ENCODE results near the gene TNIK.
"Not testable (repeated sequence)": the region's sequence is repeated elsewhere in the genome, so short reads cannot be mapped to it uniquely, and the experiment has no call there.

Gene TNIK

DNA sequence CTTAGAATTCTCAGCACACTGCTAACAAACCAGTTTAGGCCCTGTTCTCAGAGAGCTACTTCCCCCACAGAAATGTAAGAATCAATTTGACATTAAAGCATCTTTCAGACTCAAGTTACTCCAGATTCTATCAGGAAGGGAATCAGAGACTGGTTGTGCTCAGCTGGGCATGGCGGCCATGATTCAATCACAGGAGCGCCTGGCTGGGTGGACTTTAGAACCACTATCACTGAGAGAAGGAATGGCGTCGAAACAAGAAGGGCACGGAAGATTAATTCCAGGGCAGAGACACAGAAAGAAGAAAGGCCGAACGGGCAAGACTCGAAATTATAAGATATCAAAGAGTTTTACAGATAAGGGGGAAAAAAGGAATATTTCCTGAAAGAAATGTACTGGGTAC lies 6.2 kb downstream of the TNIK start:
- no peak overlapping the region for H3K27ac ChIP-seq
- TF ChIP-seq, protein P1, sequence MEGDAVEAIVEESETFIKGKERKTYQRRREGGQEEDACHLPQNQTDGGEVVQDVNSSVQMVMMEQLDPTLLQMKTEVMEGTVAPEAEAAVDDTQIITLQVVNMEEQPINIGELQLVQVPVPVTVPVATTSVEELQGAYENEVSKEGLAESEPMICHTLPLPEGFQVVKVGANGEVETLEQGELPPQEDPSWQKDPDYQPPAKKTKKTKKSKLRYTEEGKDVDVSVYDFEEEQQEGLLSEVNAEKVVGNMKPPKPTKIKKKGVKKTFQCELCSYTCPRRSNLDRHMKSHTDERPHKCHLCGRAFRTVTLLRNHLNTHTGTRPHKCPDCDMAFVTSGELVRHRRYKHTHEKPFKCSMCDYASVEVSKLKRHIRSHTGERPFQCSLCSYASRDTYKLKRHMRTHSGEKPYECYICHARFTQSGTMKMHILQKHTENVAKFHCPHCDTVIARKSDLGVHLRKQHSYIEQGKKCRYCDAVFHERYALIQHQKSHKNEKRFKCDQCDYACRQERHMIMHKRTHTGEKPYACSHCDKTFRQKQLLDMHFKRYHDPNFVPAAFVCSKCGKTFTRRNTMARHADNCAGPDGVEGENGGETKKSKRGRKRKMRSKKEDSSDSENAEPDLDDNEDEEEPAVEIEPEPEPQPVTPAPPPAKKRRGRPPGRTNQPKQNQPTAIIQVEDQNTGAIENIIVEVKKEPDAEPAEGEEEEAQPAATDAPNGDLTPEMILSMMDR (IDR thresholded peaks at IDR 0.05) = no peak
- no peak for TF ChIP-seq ZFX (IDR thresholded peaks at IDR 0.05; ENCODE audit: borderline replicate concordance)

DNA sequence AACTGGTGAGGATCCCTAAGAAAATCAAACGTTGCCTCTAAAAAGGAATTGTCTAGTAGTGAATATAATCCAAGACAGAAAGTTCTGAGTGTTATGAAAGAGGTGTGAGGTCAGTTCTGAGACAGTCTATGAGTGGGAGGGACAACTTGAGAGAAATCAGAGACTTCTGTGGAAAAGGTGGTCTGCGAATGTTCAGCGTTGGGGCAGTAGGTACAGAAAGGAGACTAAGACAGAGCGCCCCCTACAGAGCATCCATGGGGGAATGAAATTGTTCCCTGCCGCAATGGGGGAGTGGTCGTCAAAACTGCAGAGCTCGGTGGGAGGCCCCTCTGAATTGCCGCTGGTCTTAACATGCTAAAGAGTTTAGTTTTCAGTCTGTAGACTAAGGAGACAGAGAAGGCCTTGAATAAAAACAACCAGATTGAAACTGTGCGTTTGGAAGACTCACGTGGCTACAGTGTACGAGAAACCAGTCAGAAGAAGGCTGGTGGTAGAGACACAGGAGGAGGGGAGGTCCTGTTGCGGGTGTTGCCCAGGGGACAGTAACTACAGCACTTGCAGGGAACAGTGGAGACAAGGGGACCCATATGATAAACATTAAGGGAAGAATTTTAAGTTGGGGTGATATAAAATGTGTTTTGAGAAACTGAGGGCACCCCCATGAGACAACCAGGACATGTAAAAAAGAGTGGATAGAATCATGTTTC lies 6.9 kb downstream of the TNIK start:
- TF ChIP-seq, protein P1 (IDR thresholded peaks at IDR 0.05) = peak; percentile 46
- no peak for TF ChIP-seq ZFX (IDR thresholded peaks at IDR 0.05; ENCODE audit: borderline replicate concordance)
- H3K27ac ChIP-seq = no peak overlapping the region

GRCh38 chr3:171452328-171452727 lies 7.9 kb downstream of the TNIK start:
- TF ChIP-seq, protein P1 (IDR thresholded peaks at IDR 0.05) = no peak
- no peak for TF ChIP-seq ZFX (IDR thresholded peaks at IDR 0.05; ENCODE audit: borderline replicate concordance)
- H3K27ac ChIP-seq = no peak overlapping the region

- H3K27ac ChIP-seq = no peak overlapping the region
- TF ChIP-seq, protein P1 (IDR thresholded peaks at IDR 0.05) = no peak
- no peak for TF ChIP-seq ZFX (IDR thresholded peaks at IDR 0.05; ENCODE audit: borderline replicate concordance)
These were observed 8.3 kb downstream of the TNIK start for GRCh38 chr3:171451915-171452314.

DNA sequence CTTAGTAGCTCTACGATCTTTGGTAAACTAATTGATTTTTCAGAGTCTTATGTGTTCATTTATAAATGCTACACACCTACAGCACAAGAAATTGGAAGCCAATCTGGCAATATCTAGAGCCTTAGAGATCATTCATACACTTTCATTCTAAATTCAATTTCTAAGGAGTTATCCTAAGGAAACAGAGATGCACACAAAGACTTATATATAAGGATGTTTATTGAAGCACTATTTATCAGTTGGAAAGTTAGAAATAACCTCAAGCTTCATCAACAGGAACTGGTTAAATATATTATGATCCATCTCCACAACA lies 12.7 kb downstream of the TNIK start:
- not testable (repeated sequence) for H3K27ac ChIP-seq

DNA sequence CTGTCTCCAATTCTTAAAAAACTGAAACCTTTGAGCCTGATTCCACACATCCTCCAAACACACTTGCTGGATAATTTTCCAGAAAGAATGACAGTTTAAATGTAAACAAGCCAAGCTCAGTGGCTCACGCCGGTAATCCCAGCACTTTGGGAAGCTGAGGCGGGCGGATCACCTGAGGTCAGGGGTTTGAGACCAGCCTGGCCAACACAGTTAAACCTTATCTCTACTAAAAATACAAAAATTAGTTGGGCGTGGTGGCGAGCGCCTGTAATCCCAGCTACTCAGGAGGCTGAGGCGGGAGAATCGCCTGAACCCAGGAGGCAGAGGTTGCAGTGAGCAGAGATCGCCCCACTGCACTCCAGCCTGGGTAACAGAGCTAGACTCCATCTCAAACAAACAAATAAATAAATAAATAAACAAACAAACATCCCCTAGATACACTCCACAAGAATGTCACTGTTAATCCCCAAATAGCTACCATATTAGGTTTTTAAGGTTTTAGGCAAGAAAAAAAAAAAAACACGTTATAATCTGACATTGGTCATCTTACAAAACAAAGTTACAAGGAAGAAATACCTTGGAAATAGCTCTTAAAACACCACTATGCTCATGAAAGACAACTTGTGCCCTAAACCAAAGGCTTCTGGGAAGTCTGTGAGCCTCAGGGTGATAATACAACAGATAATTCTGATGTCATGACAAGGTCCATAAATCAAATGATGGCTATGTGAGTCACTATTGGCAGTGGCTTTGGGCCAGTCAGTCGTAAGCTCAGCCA lies 13.2 kb downstream of the TNIK start:
- TF ChIP-seq, protein P1 (IDR thresholded peaks at IDR 0.05) = no peak
- no peak for TF ChIP-seq ZFX (IDR thresholded peaks at IDR 0.05; ENCODE audit: borderline replicate concordance)
- H3K27ac ChIP-seq = no peak overlapping the region

GRCh38 chr3:171446301-171446700 lies 13.9 kb downstream of the TNIK start:
- H3K27ac ChIP-seq = no peak overlapping the region
- TF ChIP-seq, protein P1 (IDR thresholded peaks at IDR 0.05) = no peak
- TF ChIP-seq ZFX (IDR thresholded peaks at IDR 0.05; ENCODE audit: borderline replicate concordance) = no peak
